ENCODE data around the gene TCF20.

TCF20 gene

DNA sequence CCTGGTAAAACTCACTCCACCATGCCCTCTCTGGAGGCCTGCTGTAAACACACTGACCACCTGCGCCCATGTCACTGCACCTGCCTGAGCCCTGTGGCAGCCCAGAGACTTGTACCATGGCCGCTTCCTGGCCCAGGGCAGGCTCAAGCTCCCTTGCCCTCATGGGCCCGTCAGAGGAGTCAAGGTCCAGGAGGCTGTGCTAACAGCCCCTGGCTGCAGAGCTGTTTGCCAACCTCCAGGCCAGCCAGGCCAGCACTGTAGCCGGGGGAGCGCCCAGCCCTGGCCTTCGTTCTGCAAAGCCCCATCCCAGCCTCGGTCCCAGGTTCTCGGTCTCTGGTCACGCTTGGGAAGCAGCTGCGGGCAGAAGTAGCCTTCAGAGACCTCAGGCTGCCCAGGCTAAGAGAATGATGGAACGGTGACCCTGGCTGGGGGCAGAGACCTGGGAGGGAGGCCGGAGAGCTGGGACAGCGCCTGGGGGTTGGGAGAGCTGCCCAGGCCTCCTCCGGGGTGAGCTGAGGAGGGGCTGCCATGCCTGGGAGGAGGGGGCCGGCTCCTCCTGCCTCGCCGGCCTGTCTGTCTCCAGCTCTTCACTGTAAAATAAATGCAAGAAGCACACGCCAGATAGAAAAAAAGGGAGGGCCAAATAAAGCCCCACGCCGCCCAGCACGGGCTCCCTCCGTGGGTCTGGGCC, 11.9 kb upstream of the TCF20 start:
- FAIRE-seq (no peak), DNase-seq (ENCODE audit: insufficient read length, low spot score) (no peak)
- TF ChIP-seq, protein P1, sequence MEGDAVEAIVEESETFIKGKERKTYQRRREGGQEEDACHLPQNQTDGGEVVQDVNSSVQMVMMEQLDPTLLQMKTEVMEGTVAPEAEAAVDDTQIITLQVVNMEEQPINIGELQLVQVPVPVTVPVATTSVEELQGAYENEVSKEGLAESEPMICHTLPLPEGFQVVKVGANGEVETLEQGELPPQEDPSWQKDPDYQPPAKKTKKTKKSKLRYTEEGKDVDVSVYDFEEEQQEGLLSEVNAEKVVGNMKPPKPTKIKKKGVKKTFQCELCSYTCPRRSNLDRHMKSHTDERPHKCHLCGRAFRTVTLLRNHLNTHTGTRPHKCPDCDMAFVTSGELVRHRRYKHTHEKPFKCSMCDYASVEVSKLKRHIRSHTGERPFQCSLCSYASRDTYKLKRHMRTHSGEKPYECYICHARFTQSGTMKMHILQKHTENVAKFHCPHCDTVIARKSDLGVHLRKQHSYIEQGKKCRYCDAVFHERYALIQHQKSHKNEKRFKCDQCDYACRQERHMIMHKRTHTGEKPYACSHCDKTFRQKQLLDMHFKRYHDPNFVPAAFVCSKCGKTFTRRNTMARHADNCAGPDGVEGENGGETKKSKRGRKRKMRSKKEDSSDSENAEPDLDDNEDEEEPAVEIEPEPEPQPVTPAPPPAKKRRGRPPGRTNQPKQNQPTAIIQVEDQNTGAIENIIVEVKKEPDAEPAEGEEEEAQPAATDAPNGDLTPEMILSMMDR (IDR thresholded peaks at IDR 0.05; ENCODE audit: insufficient read depth, missing control alignments), result no peak

DNA sequence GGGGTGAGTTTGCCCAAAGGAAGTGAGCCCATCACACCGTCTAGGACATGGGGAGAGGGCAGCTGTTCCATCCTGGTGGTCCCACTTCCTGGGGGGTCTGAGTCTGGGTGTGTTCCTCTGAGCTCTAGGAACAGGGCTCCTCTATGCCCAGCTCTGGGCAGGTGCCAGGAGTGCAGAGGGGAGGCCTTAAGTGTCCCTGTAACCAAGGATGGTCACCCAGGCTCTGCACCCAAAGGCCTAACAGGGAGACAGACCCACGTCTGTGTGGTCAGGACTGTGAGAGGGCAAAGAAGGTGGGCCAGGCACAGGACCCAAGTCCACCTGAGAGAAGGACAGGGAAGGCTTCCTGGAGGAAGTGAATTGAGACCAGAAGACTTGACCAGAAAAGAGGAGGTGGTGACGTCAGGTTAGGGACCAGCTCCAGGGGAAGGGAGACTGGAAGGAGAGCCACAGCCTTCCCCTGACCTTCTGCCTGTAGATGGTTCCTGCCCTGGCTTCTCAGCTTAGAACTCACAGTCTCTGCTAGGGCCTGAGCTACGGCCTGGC, 11.3 kb upstream of the TCF20 start:
- FAIRE-seq (no peak), DNase-seq (ENCODE audit: insufficient read length, low spot score) (no peak)
- TF ChIP-seq, protein P1 (IDR thresholded peaks at IDR 0.05; ENCODE audit: insufficient read depth, missing control alignments), result no peak

DNA sequence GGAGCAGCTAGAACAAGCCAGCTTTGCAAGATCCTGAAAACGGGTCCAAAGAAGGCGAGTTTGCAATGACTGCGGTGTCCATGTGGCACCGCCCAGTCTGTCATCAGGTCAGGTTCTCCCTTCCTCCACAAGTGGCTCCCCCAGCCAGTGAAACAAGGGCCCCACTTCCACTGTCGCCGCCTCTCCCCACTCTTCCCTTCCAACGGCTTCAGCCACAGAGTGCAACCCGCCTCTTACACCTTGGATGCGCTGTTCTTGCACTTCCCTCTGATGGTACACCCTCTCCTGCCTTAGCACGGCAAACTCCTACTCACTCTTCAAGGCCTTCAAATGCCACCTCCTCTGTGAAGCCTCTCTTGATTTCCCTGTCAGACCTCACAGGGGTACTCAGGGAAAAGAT, 10.8 kb upstream of the TCF20 start:
- FAIRE-seq, result no peak
- TF ChIP-seq, protein P1 (IDR thresholded peaks at IDR 0.05; ENCODE audit: insufficient read depth, missing control alignments), result no peak
- no peak for DNase-seq (ENCODE audit: insufficient read length, low spot score)

DNA sequence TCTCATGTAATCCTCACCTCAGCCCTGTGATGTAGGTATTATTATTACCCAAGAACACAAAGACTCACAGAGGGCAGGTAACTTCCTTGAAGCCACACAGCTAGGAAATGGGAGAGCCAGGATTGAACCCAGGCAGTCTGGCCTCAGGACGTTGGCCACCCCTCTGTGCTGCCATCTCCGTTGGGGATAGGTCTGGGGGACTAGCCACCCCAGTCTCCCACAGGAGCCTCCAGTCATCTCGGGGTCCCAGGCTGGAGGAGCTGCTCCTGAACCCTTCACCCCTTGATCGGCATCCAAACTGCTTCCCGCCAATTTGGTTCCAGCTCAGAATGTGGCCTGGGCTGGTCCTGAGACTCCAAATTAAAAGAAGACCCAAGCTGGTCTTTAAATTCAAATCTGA, 10.4 kb upstream of the TCF20 start:
- FAIRE-seq, result no peak
- DNase-seq (ENCODE audit: insufficient read length, low spot score), result no peak
- TF ChIP-seq, protein P1 (IDR thresholded peaks at IDR 0.05; ENCODE audit: insufficient read depth, missing control alignments), result no peak

DNA sequence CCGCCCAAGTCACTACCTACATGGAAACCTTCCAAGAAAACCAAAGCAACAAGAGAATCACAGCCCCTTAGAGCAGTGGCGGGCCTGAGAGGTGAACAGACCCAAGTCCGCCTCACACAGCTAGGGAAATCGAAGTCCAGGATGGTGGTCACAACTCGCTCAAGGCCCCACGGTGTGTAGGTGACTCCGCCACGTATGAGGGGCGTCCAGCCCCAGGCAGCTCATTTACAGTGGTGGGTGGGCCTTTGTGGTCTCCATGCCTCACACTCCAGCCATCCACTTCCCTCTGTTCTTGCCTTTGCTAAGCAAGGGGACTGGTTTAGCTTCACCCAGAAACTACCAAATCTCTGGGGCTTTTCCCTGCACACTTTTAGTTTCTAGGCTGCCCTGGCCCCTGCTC, 9.7 kb upstream of the TCF20 start:
- FAIRE-seq, result no peak
- DNase-seq (ENCODE audit: insufficient read length, low spot score), result no peak
- TF ChIP-seq, protein P1 (IDR thresholded peaks at IDR 0.05; ENCODE audit: insufficient read depth, missing control alignments), result no peak

DNA sequence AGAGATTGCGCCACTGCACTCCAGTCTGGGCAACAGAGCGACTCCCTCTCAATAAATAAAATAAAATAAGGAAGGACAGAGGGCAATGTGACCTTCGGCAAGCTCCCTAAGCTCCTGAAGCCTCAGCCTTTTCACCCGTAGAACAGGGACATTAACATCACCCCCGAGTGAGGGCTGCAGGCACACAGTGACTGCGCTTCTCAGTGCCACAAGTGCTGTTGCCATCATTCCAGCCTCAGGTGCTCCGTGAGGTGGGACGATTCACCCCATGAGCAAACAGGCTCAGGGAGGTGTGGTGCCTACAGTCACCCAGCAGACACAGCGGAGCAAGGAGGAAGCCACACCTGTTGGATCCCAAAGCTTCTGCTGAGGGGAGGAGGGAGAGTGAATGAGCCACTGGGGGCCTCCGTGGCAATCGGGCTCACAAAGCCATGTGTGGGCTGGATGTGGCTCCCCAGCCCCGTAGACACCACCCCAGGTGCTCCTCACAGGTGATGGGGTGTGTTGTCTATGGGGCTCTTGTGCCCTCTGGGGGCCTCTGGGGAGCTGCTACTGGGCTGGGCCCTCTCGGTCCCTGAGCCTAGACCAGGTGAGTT, 9.1 kb upstream of the TCF20 start:
- no peak for FAIRE-seq
- no peak for DNase-seq (ENCODE audit: insufficient read length, low spot score)
- TF ChIP-seq, protein P1 (IDR thresholded peaks at IDR 0.05; ENCODE audit: insufficient read depth, missing control alignments), result no peak
